ENCODE data around the gene MYOZ3.

MYOZ3 gene

GRCh38 chr5:150689120-150689519 is 28.1 kb downstream of the MYOZ3 start:
- no peak for DNase-seq (ENCODE audit: low spot score)

GRCh38 chr5:150690760-150691159 is 29.7 kb downstream of the MYOZ3 start:
- Histone ChIP-seq H3K4me3 (no peak overlapping the region), H3K27ac (no peak overlapping the region)
- TF ChIP-seq CTCF (IDR thresholded peaks at IDR 0.05): no peak
- DNase-seq (ENCODE audit: low spot score): no peak

More at GRCh38 chr5:150689120-150689519, 28.1 kb downstream of the MYOZ3 start:
- no peak overlapping the region for H3K27ac ChIP-seq
- no peak for TF ChIP-seq CTCF (IDR thresholded peaks at IDR 0.05)
- H3K4me3 ChIP-seq: no peak overlapping the region

GRCh38 chr5:150692276-150692675 is 31.2 kb downstream of the MYOZ3 start:
- no peak overlapping the region for H3K27ac ChIP-seq
- no peak for TF ChIP-seq CTCF (IDR thresholded peaks at IDR 0.05)
- no peak overlapping the region for H3K4me3 ChIP-seq
- no peak for DNase-seq (ENCODE audit: low spot score)

GRCh38 chr5:150694612-150695011 is 33.6 kb downstream of the MYOZ3 start:
- DNase-seq (ENCODE audit: low spot score): no peak
- TF ChIP-seq CTCF (IDR thresholded peaks at IDR 0.05): no peak
- Histone ChIP-seq H3K27ac (no peak overlapping the region), H3K4me3 (no peak overlapping the region)

- TF ChIP-seq CTCF (IDR thresholded peaks at IDR 0.05): no peak
- H3K27ac ChIP-seq: peak overlapping the region; percentile 96 to 98
- H3K4me3 ChIP-seq: peak overlapping the region; percentile 95
- DNase-seq (ENCODE audit: low spot score): no peak
Measured at GRCh38 chr5:150700246-150700593, 39.2 kb downstream of the MYOZ3 start.

- Histone ChIP-seq H3K4me3 (peak within 1 kb of the TSS; percentile 95), H3K27ac (peak within 1 kb of the TSS; percentile 96 to 98)
- peak; percentile 82 for TF ChIP-seq CTCF (IDR thresholded peaks at IDR 0.05)
- peak; percentile 92 for DNase-seq (ENCODE audit: low spot score)
Measured at GRCh38 chr5:150700594-150701377, 39.7 kb downstream of the MYOZ3 start, which contains the start of gene RBM22. TSS of gene RBM22 (minus strand) at chr5:150701062. CDS start at chr5:150700985, 77 bp downstream.

GRCh38 chr5:150703762-150704161 is 42.7 kb downstream of the MYOZ3 start:
- Histone ChIP-seq H3K27ac (no peak overlapping the region), H3K4me3 (no peak overlapping the region)
- no peak for TF ChIP-seq CTCF (IDR thresholded peaks at IDR 0.05)
- DNase-seq (ENCODE audit: low spot score): no peak
